CD14-positive monocyte (primary cell): ENCODE data around the gene NOS1. TPM values are rescaled to one million over a fixed set of nuclear protein-coding genes. Genes with fewer than 3 reads are reported as not detected.

Experiments used
- DNase-seq, 3 donors: peaks; one replicate each; pipeline ENCODE4 v3.0.0-alpha.2; 2011 to 2022
- H2AFZ ChIP-seq: 2 replicates; pipeline ENCODE4 v1.6.0; 2012; ENCODE audit warnings: mild to moderate bottlenecking, low read depth, low read length, inconsistent platforms; ENCODE audit not compliant: insufficient read depth, poor library complexity, severe bottlenecking
- H3K27ac ChIP-seq, 2 donors: 1 replicate in 1 of 2; 2 replicates in 1 of 2; pipeline ENCODE4 v1.5.1; 2012 to 2013; ENCODE audit warnings: low read length in 2 of 2, control low read depth in 1 of 2, inconsistent platforms in 1 of 2, low read depth in 1 of 2, mild to moderate bottlenecking in 1 of 2
- H3K27me3 ChIP-seq, 2 donors: one replicate each; pipeline versions ENCODE4 v1.6.0 to v1.6.1; 2011 to 2013; ENCODE audit warnings: low read length in 2 of 2; ENCODE audit not compliant: control insufficient read depth in 2 of 2, insufficient read depth in 2 of 2
- H3K36me3 ChIP-seq, 2 donors: replicated peaks in 1 of 2; 1 replicate in 1 of 2; 2 replicates in 1 of 2; pipeline versions ENCODE4 v1.5.1 to v1.6.1; 2012 to 2013; ENCODE audit warnings: low read length in 2 of 2, control low read depth in 1 of 2, inconsistent platforms in 1 of 2, mild to moderate bottlenecking in 1 of 2; ENCODE audit not compliant: insufficient read depth in 2 of 2, control insufficient read depth in 1 of 2
- H3K4me1 ChIP-seq, 2 donors: 1 replicate in 1 of 2; 2 replicates in 1 of 2; pipeline versions ENCODE4 v1.5.1 to v1.6.1; 2012 to 2013; ENCODE audit warnings: low read length in 2 of 2, control low read depth in 1 of 2, inconsistent platforms in 1 of 2, mild to moderate bottlenecking in 1 of 2, moderate library complexity in 1 of 2; ENCODE audit not compliant: insufficient read depth in 2 of 2, control insufficient read depth in 1 of 2
- H3K4me2 ChIP-seq: replicated peaks from 2 replicates; pipeline ENCODE3; 2012; ENCODE audit warnings: low read length, moderate library complexity, mild to moderate bottlenecking; ENCODE audit not compliant: poor library complexity, severe bottlenecking; ENCODE audit errors: extremely low read depth
- H3K4me3 ChIP-seq, 3 experiments: fragments of 200-600 bp in 1 of 3; sonication (generic) in 1 of 3; replicated peaks in 1 of 3; 1 replicate in 2 of 3; 2 replicates in 1 of 3; pipeline ENCODE4 v1.5.1; 2011 to 2013; ENCODE audit warnings: low read length in 3 of 3, mild to moderate bottlenecking in 3 of 3, control low read depth in 2 of 3, low read depth in 2 of 3, inconsistent platforms in 1 of 3, moderate library complexity in 1 of 3
- H3K79me2 ChIP-seq: 2 replicates; pipeline ENCODE4 v1.6.0; 2012; ENCODE audit warnings: mild to moderate bottlenecking, control low read depth, inconsistent platforms, low read length, moderate library complexity; ENCODE audit not compliant: insufficient read depth
- H3K9ac ChIP-seq: 2 replicates; pipeline ENCODE4 v1.6.0; 2017; ENCODE audit warnings: low read length, mild to moderate bottlenecking; ENCODE audit not compliant: insufficient read depth, poor library complexity, severe bottlenecking
- H3K9me3 ChIP-seq, 2 donors: replicated peaks in 1 of 2; 1 replicate in 1 of 2; 2 replicates in 1 of 2; pipeline versions ENCODE4 v1.5.1 to v1.6.1; 2012 to 2013; ENCODE audit warnings: low read length in 2 of 2, control low read depth in 1 of 2; ENCODE audit not compliant: control insufficient read depth in 1 of 2, insufficient read depth in 1 of 2
- H4K20me1 ChIP-seq: 2 replicates; pipeline ENCODE4 v1.6.0; 2012; ENCODE audit warnings: mild to moderate bottlenecking, low read length, control low read depth, moderate library complexity; ENCODE audit not compliant: insufficient read depth
- H3K27ac Mint-ChIP-seq, 7 donors: one replicate each; pipeline ENCODE4 v1.8.0; 2020; ENCODE audit warnings: mild to moderate bottlenecking in 7 of 7, mixed read lengths in 7 of 7, moderate library complexity in 6 of 7, inconsistent platforms in 2 of 7
- H3K27me3 Mint-ChIP-seq, 3 donors: one replicate each; pipeline ENCODE4 v1.8.0; 2021 to 2022; ENCODE audit warnings: low read depth in 3 of 3, mild to moderate bottlenecking in 3 of 3, mixed read lengths in 3 of 3, moderate library complexity in 3 of 3, inconsistent platforms in 1 of 3
- H3K36me3 Mint-ChIP-seq, 2 donors: one replicate each; pipeline ENCODE4 v1.8.0; 2020; ENCODE audit warnings: mixed read lengths in 2 of 2, inconsistent platforms in 1 of 2, mild to moderate bottlenecking in 1 of 2
- H3K4me1 Mint-ChIP-seq: one replicate; pipeline ENCODE4 v1.8.0; 2020; ENCODE audit warnings: mild to moderate bottlenecking, mixed read lengths
- H3K4me3 Mint-ChIP-seq, 2 donors: one replicate each; pipeline ENCODE4 v1.8.0; 2020; ENCODE audit warnings: mild to moderate bottlenecking in 2 of 2, mixed read lengths in 2 of 2, moderate library complexity in 1 of 2
- H3K9me3 Mint-ChIP-seq, 7 donors: one replicate each; pipeline ENCODE4 v1.8.0; 2020 to 2022; ENCODE audit warnings: mixed read lengths in 7 of 7, mild to moderate bottlenecking in 6 of 7, moderate library complexity in 6 of 7, inconsistent platforms in 2 of 7
- CTCF ChIP-seq: fragments of 200-600 bp; IDR thresholded peaks from one replicate; pipeline ENCODE4 v1.8.0; 2022; ENCODE audit warnings: antibody characterized with exemption, mild to moderate bottlenecking
- WGBS: methylation state at CpG from one replicate; pipeline ENCODE4 v1.1.5; 2013; ENCODE audit warnings: missing lambda C conversion rate; ENCODE audit not compliant: insufficient coverage; 5-methylcytosine and 5-hydroxymethylcytosine counted together
- intact Hi-C, 2 donors: fragments of 100-400 bp; cut with micrococcal nuclease; formaldehyde crosslinking; loops; one replicate each; pipeline versions ENCODE4 v1.15.0 to v1.15.1; 2023
- polyA plus RNA-seq, 3 donors: library from polyadenylated mRNA; depleted of rRNA in 1 of 3; unstranded in 2 of 3; stranded (reverse) in 1 of 3; fragments of 300-500 nt in 2 of 3; fragments of >200 nt in 1 of 3; fragmentation: Illumina TruSeq in 2 of 3; gene quantifications; 1 replicate in 2 of 3; 2 replicates in 1 of 3; pipeline ENCODE4 v1.2.3, GENCODE V29; 2012 to 2021

The NOS1 gene
- polyA plus RNA-seq, 3 donors = not detected

GRCh38 chr12:117343296-117343695 lies 18.1 kb downstream of the NOS1 start:
- H3K9ac ChIP-seq = no peak overlapping the region
- no peak for DNase-seq
- intact Hi-C loops = no loop called here
- H3K4me3 Mint-ChIP-seq = no peak overlapping the region
- H3K27me3 ChIP-seq = peaks cover 0 to 2% of the 10 kb centered on the region in 2 donors
- no peak overlapping the region for H2AFZ ChIP-seq
- H3K36me3 Mint-ChIP-seq = no peaks in the 10 kb centered on the region
- no peaks in the 10 kb centered on the region for H3K79me2 ChIP-seq
- TF ChIP-seq CTCF = no peak
- no peak overlapping the region for H3K27ac ChIP-seq
- WGBS = no CpG with 5 or more reads among the region's 4 CpGs
- no peaks in the 10 kb centered on the region for H4K20me1 ChIP-seq
- no peaks in the 10 kb centered on the region for H3K9me3 ChIP-seq
- peaks cover 0 to 6% (median 0%) of the 10 kb centered on the region in 7 donors for H3K9me3 Mint-ChIP-seq
- H3K4me3 ChIP-seq = no peak overlapping the region
- peaks cover 8% of the 10 kb centered on the region for H3K4me1 Mint-ChIP-seq
- H3K36me3 ChIP-seq = no peaks in the 10 kb centered on the region
- no peak overlapping the region for H3K4me2 ChIP-seq
- H3K27ac Mint-ChIP-seq = no peak overlapping the region
- peaks cover 3 to 10% (median 8%) of the 10 kb centered on the region in 3 donors for H3K27me3 Mint-ChIP-seq
- no peaks in the 10 kb centered on the region for H3K4me1 ChIP-seq

- Histone ChIP-seq H4K20me1 (no peaks in the 10 kb centered on the region), H3K9ac (no peak overlapping the region), H3K9me3 (no peaks in the 10 kb centered on the region), H3K4me2 (no peak overlapping the region), H3K79me2 (no peaks in the 10 kb centered on the region), H3K27ac (no peak overlapping the region), H3K4me1 (no peaks in the 10 kb centered on the region), H3K36me3 (no peaks in the 10 kb centered on the region), H2AFZ (no peak overlapping the region), H3K4me3 (no peak overlapping the region), H3K27me3 (peaks cover 0 to 2% of the 10 kb centered on the region in 2 donors)
- intact Hi-C loops = no loop called here
- no peak overlapping the region for H3K27ac Mint-ChIP-seq
- no peaks in the 10 kb centered on the region for H3K36me3 Mint-ChIP-seq
- peaks cover 8% of the 10 kb centered on the region for H3K4me1 Mint-ChIP-seq
- H3K27me3 Mint-ChIP-seq = peaks cover 3 to 15% (median 9%) of the 10 kb centered on the region in 3 donors
- WGBS = 25% methylated on average over 2 of the region's 2 CpGs
- H3K4me3 Mint-ChIP-seq = no peak overlapping the region
- TF ChIP-seq CTCF = no peak
- peaks cover 0 to 6% (median 0%) of the 10 kb centered on the region in 7 donors for H3K9me3 Mint-ChIP-seq
- DNase-seq = no peak
Measured at GRCh38 chr12:117342682-117343081, 18.7 kb downstream of the NOS1 start.
